ENCODE results near the gene ALOX5AP. TPM values are rescaled to one million over a fixed set of nuclear protein-coding genes. Genes with fewer than 3 reads are reported as not detected.
A peak's percentile ranks its signal among the peaks of the same experiment; 100 is the strongest.

ALOX5AP gene
- total and polyA plus RNA-seq, 10 of the 15 experiments (the other 5 are each of a cell fraction or from before 2014, with no cell fraction given), result 45.9 to 426 (median 109) TPM

DNA sequence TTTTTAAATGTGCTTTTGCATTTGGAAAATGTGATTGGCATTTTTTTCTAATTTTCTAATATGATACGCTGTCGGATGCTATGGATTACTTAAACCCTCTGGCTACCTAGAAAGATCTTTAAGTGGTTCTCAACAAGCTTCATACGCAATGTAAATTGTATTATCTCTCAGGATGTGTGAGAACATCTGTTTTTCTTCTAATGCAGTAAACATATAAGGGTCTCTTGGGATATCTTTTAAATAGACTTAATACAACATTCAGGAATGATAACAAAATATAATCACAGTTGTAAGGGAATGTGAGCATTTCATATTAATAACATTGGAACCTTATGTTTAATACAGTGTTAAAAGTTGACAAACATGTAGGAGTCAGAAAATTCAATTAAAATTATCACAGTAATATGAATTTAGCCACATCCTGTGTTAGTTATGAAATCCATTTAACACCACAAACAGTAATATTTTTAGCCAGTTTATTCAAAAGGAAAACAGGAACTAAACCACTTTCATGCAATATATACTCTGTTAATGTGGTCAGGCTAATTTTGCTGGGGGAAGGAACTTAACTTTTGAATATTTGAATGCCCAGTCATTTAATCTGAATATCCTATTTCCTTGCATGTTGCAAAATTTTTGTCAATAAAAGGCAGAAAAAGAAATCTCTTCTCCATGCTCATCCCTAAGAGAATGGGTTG is 15.0 kb upstream of the ALOX5AP start (continued):
- TF ChIP-seq RELA (IDR thresholded peaks at IDR 0.05; ENCODE audit: borderline replicate concordance, partially characterized antibody), result no peak
- peak; percentile 92 for TF ChIP-seq ATF2 (IDR thresholded peaks at IDR 0.05; ENCODE audit: low read length)
- no peak for TF ChIP-seq ZNF384 (IDR thresholded peaks at IDR 0.05; ENCODE audit: borderline replicate concordance, low read depth, low read length)
- TF ChIP-seq BACH1 (IDR thresholded peaks at IDR 0.05; ENCODE audit: borderline replicate concordance), result peak; percentile 61; the same call in 1 of the 2 replicates
- TF ChIP-seq NR2C1 (IDR thresholded peaks at IDR 0.05), result no peak
- no peak for TF ChIP-seq PAX5 (IDR thresholded peaks at IDR 0.05; ENCODE audit: borderline replicate concordance, low read depth, low read length)
- peak; percentile 68; the same call in 1 of the 2 replicates for TF ChIP-seq JUND (IDR thresholded peaks at IDR 0.05; ENCODE audit: low read depth, low read length)
- TF ChIP-seq, protein P1, sequence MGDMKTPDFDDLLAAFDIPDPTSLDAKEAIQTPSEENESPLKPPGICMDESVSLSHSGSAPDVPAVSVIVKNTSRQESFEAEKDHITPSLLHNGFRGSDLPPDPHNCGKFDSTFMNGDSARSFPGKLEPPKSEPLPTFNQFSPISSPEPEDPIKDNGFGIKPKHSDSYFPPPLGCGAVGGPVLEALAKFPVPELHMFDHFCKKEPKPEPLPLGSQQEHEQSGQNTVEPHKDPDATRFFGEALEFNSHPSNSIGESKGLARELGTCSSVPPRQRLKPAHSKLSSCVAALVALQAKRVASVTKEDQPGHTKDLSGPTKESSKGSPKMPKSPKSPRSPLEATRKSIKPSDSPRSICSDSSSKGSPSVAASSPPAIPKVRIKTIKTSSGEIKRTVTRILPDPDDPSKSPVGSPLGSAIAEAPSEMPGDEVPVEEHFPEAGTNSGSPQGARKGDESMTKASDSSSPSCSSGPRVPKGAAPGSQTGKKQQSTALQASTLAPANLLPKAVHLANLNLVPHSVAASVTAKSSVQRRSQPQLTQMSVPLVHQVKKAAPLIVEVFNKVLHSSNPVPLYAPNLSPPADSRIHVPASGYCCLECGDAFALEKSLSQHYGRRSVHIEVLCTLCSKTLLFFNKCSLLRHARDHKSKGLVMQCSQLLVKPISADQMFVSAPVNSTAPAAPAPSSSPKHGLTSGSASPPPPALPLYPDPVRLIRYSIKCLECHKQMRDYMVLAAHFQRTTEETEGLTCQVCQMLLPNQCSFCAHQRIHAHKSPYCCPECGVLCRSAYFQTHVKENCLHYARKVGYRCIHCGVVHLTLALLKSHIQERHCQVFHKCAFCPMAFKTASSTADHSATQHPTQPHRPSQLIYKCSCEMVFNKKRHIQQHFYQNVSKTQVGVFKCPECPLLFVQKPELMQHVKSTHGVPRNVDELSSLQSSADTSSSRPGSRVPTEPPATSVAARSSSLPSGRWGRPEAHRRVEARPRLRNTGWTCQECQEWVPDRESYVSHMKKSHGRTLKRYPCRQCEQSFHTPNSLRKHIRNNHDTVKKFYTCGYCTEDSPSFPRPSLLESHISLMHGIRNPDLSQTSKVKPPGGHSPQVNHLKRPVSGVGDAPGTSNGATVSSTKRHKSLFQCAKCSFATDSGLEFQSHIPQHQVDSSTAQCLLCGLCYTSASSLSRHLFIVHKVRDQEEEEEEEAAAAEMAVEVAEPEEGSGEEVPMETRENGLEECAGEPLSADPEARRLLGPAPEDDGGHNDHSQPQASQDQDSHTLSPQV (IDR thresholded peaks at IDR 0.05), result no peak
- TF ChIP-seq WRNIP1 (IDR thresholded peaks at IDR 0.05; ENCODE audit: borderline replicate concordance, low read depth, low read length), result no peak
- no peak for TF ChIP-seq EGR1 (IDR thresholded peaks at IDR 0.05; ENCODE audit: borderline replicate concordance in 1 of 2, low read depth in 2 of 2, low read length in 2 of 2)
- no peak for TF ChIP-seq CHD1 (IDR thresholded peaks at IDR 0.05; ENCODE audit: low read depth, low read length)
- peak; percentile 96; the same call in 1 of the 2 replicates for TF ChIP-seq ZNF217 (IDR thresholded peaks at IDR 0.05)
- 0 out of 2 replicates have a peak, but pooled peaks have one; percentile 34 for TF ChIP-seq SMARCA5 (IDR thresholded peaks at IDR 0.05)
- TF ChIP-seq, protein P2, sequence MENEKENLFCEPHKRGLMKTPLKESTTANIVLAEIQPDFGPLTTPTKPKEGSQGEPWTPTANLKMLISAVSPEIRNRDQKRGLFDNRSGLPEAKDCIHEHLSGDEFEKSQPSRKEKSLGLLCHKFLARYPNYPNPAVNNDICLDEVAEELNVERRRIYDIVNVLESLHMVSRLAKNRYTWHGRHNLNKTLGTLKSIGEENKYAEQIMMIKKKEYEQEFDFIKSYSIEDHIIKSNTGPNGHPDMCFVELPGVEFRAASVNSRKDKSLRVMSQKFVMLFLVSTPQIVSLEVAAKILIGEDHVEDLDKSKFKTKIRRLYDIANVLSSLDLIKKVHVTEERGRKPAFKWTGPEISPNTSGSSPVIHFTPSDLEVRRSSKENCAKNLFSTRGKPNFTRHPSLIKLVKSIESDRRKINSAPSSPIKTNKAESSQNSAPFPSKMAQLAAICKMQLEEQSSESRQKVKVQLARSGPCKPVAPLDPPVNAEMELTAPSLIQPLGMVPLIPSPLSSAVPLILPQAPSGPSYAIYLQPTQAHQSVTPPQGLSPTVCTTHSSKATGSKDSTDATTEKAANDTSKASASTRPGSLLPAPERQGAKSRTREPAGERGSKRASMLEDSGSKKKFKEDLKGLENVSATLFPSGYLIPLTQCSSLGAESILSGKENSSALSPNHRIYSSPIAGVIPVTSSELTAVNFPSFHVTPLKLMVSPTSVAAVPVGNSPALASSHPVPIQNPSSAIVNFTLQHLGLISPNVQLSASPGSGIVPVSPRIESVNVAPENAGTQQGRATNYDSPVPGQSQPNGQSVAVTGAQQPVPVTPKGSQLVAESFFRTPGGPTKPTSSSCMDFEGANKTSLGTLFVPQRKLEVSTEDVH (IDR thresholded peaks at IDR 0.05; ENCODE audit: low read depth, partially characterized antibody), result no peak
- no peak for TF ChIP-seq YY1 (IDR thresholded peaks at IDR 0.05; ENCODE audit: low read depth, low read length)
- TF ChIP-seq IKZF2 (IDR thresholded peaks at IDR 0.05), result peak; percentile 92 to 95
- TF ChIP-seq STAT3 (IDR thresholded peaks at IDR 0.05; ENCODE audit: low read depth, low read length), result no peak
- peak; percentile 97 for TF ChIP-seq MEF2B (IDR thresholded peaks at IDR 0.05; ENCODE audit: partially characterized antibody, poor library complexity, severe bottlenecking)
- no peak for TF ChIP-seq MAX (IDR thresholded peaks at IDR 0.05; ENCODE audit: low read depth, low read length)
- no peak for TF ChIP-seq ELK1 (IDR thresholded peaks at IDR 0.05; ENCODE audit: low read depth, low read length)
- TF ChIP-seq ATF7 (IDR thresholded peaks at IDR 0.05; ENCODE audit: low read depth), result peak; percentile 84

Measured in GM12878 (cell line).